NCI-H1092 (cell line): ENCODE measurements around the gene MANSC4.

Experiments
- DNase-seq: peaks from one replicate; lab custom pipeline; 2025; lab: John Stamatoyannopoulos, UW

The MANSC4 gene

GRCh38 chr12:27800819-27801218 is 20.8 kb upstream of the MANSC4 start:
- no peak for DNase-seq

- DNase-seq = no peak
Measured at GRCh38 chr12:27797301-27798025, 17.4 kb upstream of the MANSC4 start.

- DNase-seq = no peak
Measured at GRCh38 chr12:27796128-27796527, 16.1 kb upstream of the MANSC4 start.

GRCh38 chr12:27794818-27795584 is 15.0 kb upstream of the MANSC4 start:
- DNase-seq = no peak

- DNase-seq = no peak
Measured at GRCh38 chr12:27790179-27790578, 10.1 kb upstream of the MANSC4 start.

- no peak for DNase-seq
Measured at GRCh38 chr12:27787559-27787958, 7.5 kb upstream of the MANSC4 start.

- no peak for DNase-seq
Measured at GRCh38 chr12:27785882-27786570, 6.0 kb upstream of the MANSC4 start.

GRCh38 chr12:27782481-27782880 is 2.4 kb upstream of the MANSC4 start:
- DNase-seq = no peak

GRCh38 chr12:27781680-27782079 is 1.6 kb upstream of the MANSC4 start:
- DNase-seq = no peak

GRCh38 chr12:27780612-27781408 is 774 bp upstream of the MANSC4 start:
- peak; percentile 2 for DNase-seq

GRCh38 chr12:27779416-27779919 is 568 bp downstream of the MANSC4 start:
- DNase-seq = peak; percentile 45

- DNase-seq = no peak
Measured at GRCh38 chr12:27778206-27778605, 1.8 kb downstream of the MANSC4 start.

- DNase-seq = no peak
Measured at GRCh38 chr12:27777141-27777540, 2.9 kb downstream of the MANSC4 start.

- no peak for DNase-seq
Measured at GRCh38 chr12:27772328-27773049, 7.5 kb downstream of the MANSC4 start.

GRCh38 chr12:27771481-27772327 is 8.3 kb downstream of the MANSC4 start:
- DNase-seq = no peak

- DNase-seq = no peak
Measured at GRCh38 chr12:27769142-27769673, 10.8 kb downstream of the MANSC4 start.

- DNase-seq = no peak
Measured at GRCh38 chr12:27766587-27766986, 13.4 kb downstream of the MANSC4 start.

GRCh38 chr12:27762757-27763156 is 17.3 kb downstream of the MANSC4 start:
- DNase-seq = no peak

- DNase-seq = no peak
Measured at GRCh38 chr12:27756670-27757195, 23.3 kb downstream of the MANSC4 start.

- no peak for DNase-seq
Measured at GRCh38 chr12:27754795-27755194, 25.2 kb downstream of the MANSC4 start.
